Measurements from ENCODE around the gene PARD3B.

PARD3B gene

GRCh38 chr2:205543937-205544702, 998.8 kb downstream of the PARD3B start:
- no peaks in the 10 kb centered on the region for H3F3A ChIP-seq (ENCODE audit: control insufficient read depth, insufficient read depth)
- H3K79me2 ChIP-seq (ENCODE audit: control insufficient read depth, low read length): no peaks in the 10 kb centered on the region
- no peak overlapping the region for H3K27ac ChIP-seq (ENCODE audit: low read depth, low read length)
- H4K20me1 ChIP-seq (ENCODE audit: control insufficient read depth, insufficient read depth, low read depth, low read length): no peaks in the 10 kb centered on the region
- TF ChIP-seq CTCF (IDR thresholded peaks at IDR 0.05; ENCODE audit: low read depth, low read length, poor library complexity, severe bottlenecking): no peak
- no peak for TF ChIP-seq EZH2phosphoT487 (IDR thresholded peaks at IDR 0.05; ENCODE audit: borderline replicate concordance, low read length)
- H3K27me3 ChIP-seq (ENCODE audit: control insufficient read depth, low read length): no peaks in the 10 kb centered on the region
- no peaks in the 10 kb centered on the region for H3K9me3 ChIP-seq (ENCODE audit: control insufficient read depth, insufficient read depth, low read length)
- no peaks in the 10 kb centered on the region for H3K4me1 ChIP-seq (ENCODE audit: control insufficient read depth, low read length)
- no peak overlapping the region for H3K4me3 ChIP-seq (ENCODE audit: low read length)
- no peaks in the 10 kb centered on the region for H3K36me3 ChIP-seq (ENCODE audit: control insufficient read depth, low read length)
- no peaks in the 10 kb centered on the region for H3K9me2 ChIP-seq (replicated peaks; ENCODE audit: control insufficient read depth, low read length)
- no peak overlapping the region for H3K4me2 ChIP-seq (ENCODE audit: low read length)

- H3K79me2 ChIP-seq (ENCODE audit: control insufficient read depth, low read length): no peaks in the 10 kb centered on the region
- H3K4me1 ChIP-seq (ENCODE audit: control insufficient read depth, low read length): no peaks in the 10 kb centered on the region
- no peak for TF ChIP-seq EZH2phosphoT487 (IDR thresholded peaks at IDR 0.05; ENCODE audit: borderline replicate concordance, low read length)
- TF ChIP-seq CTCF (IDR thresholded peaks at IDR 0.05; ENCODE audit: low read depth, low read length, poor library complexity, severe bottlenecking): no peak
- no peaks in the 10 kb centered on the region for H3K9me3 ChIP-seq (ENCODE audit: control insufficient read depth, insufficient read depth, low read length)
- no peaks in the 10 kb centered on the region for H4K20me1 ChIP-seq (ENCODE audit: control insufficient read depth, insufficient read depth, low read depth, low read length)
- no peaks in the 10 kb centered on the region for H3K36me3 ChIP-seq (ENCODE audit: control insufficient read depth, low read length)
- no peaks in the 10 kb centered on the region for H3F3A ChIP-seq (ENCODE audit: control insufficient read depth, insufficient read depth)
- no peak overlapping the region for H3K4me3 ChIP-seq (ENCODE audit: low read length)
- H3K4me2 ChIP-seq (ENCODE audit: low read length): no peak overlapping the region
- H3K27ac ChIP-seq (ENCODE audit: low read depth, low read length): no peak overlapping the region
- H3K9me2 ChIP-seq (replicated peaks; ENCODE audit: control insufficient read depth, low read length): no peaks in the 10 kb centered on the region
- no peaks in the 10 kb centered on the region for H3K27me3 ChIP-seq (ENCODE audit: control insufficient read depth, low read length)
Measured at GRCh38 chr2:205545971-205546816, 1000.9 kb downstream of the PARD3B start.

GRCh38 chr2:205555566-205556230, 1010.4 kb downstream of the PARD3B start:
- Histone ChIP-seq H3K9me2 (replicated peaks; ENCODE audit: control insufficient read depth, low read length) (no peaks in the 10 kb centered on the region), H3K27ac (ENCODE audit: low read depth, low read length) (no peak overlapping the region), H3K4me3 (ENCODE audit: low read length) (no peak overlapping the region), H3F3A (ENCODE audit: control insufficient read depth, insufficient read depth) (no peaks in the 10 kb centered on the region), H3K9me3 (ENCODE audit: control insufficient read depth, insufficient read depth, low read length) (no peaks in the 10 kb centered on the region), H3K27me3 (ENCODE audit: control insufficient read depth, low read length) (no peaks in the 10 kb centered on the region), H3K4me1 (ENCODE audit: control insufficient read depth, low read length) (no peaks in the 10 kb centered on the region), H3K79me2 (ENCODE audit: control insufficient read depth, low read length) (no peaks in the 10 kb centered on the region), H3K36me3 (ENCODE audit: control insufficient read depth, low read length) (no peaks in the 10 kb centered on the region), H3K4me2 (ENCODE audit: low read length) (no peak overlapping the region), H4K20me1 (ENCODE audit: control insufficient read depth, insufficient read depth, low read depth, low read length) (no peaks in the 10 kb centered on the region)
- TF ChIP-seq CTCF (IDR thresholded peaks at IDR 0.05; ENCODE audit: low read depth, low read length, poor library complexity, severe bottlenecking): no peak
- TF ChIP-seq EZH2phosphoT487 (IDR thresholded peaks at IDR 0.05; ENCODE audit: borderline replicate concordance, low read length): no peak
